T-helper 2 cell treated with Interferon-gamma antibody and Interleukin-4, amounts not matched to agents 100 ng/mL and 5 ng/mL, for 36 hours (primary cell): ENCODE measurements around the gene CGB2. TPM values are rescaled to one million over a fixed set of nuclear protein-coding genes. Genes with fewer than 3 reads are reported as not detected.
"Not testable (repeated sequence)": the region's sequence is repeated elsewhere in the genome, so short reads cannot be mapped to it uniquely, and the experiment has no call there.

Experiments
- intact Hi-C: fragments of 100-400 bp; cut with micrococcal nuclease; formaldehyde crosslinking; loops from one replicate; pipeline ENCODE4 v1.15.1; 2023
- total RNA-seq: library from RNA; stranded (reverse); gene quantifications from 2 replicates; pipeline ENCODE4 v1.2.3, GENCODE V29; 2022

CGB2 gene
- total RNA-seq, 1 donor from 2014 or later = not detected

- intact Hi-C loops = no loop called here
Observed at GRCh38 chr19:49064768-49065611, 33.3 kb downstream of the CGB2 start, which contains the start of gene NTF4. Gene NTF4, minus strand, starts transcription at chr19:49064818. Its CDS starts 2,821 bp downstream, at chr19:49061997.

DNA sequence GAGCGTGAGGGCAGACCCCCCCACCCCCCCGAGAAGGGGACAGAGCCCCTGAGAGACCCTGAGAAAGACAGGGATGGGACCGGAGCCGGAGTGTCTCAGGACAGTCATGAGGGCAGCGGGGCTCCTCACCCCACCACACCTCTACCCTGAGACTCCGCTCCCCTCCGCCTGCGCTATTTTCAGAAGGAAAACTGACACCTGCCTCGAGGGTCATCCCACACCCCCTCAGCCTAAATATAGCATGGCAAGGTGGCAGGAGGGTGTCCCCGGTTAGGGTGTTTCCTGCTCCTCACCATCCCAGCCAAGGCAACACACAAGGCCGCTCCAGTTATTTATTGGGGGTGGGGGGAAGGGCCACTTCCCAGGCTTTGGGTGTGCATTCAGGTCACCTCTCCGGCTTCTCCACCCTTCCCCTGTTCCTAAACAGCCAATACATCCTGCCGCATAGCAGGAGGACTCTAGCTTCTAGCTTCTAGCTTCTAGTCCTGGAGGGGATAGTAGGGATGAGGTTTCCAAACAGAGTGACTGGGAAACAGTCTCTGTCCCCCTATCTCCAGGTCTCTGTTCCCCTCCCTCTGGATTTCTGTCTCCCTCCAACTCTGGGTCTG lies 34.3 kb downstream of the CGB2 start:
- intact Hi-C loops = no loop called here

DNA sequence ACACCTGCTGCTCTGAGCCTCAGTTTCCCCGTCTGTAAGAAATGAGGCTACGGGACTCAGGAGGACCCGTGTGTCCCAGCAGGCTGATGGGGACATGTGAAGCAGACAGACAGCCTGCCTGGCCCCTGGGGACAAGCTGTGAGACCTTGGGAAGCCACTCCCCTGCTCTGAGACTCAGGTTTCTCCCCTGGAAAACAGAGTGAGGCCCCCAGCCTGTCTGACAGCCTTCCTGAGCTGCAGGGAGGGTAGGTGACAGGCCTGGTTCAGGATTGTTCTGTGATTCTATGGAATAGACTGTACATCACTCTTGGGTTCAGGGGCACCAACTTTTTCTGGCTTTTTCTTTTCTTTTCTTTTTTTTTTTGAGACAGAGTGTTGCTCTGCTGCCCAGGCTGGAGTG lies 35.9 kb downstream of the CGB2 start:
- intact Hi-C loops = no loop called here

DNA sequence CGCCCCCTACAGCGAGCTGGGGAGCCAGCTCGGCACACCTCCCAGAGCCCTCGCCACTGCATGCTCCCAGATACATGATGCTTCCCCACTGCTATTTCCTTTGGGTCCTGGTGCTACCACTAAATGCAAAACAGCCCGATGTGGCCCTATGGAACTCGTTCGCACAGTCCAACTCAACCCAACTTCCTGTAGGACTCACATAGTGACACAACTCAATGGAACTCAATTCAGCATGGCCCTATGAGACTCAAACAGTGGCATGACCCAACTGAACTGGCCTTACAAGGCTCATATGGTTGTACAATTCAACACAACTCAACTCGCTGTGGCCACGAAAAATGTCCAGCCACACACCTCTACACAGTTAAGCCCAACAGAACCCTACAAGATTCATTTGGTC lies 37.3 kb downstream of the CGB2 start:
- intact Hi-C loops = no loop called here

DNA sequence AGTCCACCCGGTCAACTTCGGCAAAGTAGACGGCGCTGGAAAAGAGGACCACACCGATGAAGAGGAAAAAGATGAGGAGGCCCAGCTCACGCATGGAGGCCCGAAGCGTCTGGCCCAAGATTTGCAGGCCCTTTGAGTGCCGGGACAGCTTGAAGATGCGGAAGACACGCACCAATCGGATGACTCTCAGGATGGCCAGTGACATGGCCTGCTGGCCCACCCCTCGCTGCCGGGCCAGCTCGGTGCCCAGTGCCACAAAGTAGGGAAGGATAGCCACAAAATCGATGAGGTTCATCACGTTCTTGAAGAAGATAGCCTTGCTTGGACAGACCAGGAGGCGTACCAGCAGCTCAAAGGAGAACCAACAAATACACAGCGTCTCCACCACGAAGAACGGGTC lies 38.7 kb downstream of the CGB2 start:
- intact Hi-C loops = no loop called here

DNA sequence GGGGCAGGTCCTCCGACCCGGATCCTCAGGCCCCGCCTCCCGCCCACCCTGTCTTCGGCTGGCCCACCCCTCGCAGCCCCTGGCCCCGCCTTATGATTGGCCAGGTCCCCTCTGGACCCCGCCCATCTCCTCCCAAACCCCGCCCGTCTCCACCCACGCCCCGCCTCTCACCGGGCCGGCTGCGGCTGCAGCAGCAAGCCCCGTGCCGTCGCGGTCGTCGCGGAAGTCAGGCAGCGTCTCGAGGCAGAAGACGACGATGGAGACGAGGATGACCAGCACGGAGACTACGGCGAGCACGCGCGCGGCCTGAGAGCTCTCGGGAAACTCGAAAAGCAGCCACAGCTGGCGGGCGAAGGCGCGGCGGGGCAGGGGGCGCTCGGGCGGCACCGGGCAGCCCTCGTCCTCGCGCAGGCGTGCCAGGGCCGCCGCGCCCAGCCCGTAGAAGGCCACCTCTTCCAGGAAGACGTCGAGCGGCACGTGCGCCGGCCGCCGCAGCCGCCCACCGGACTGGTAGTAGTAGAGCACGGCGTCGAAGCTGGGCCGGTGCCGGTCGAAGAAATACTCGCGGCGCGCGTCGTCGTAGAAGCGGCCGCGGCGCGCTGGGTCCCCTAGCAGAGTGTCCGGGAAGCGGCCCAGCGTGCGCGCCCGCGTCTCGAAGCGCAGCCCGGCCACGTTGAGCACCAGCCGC lies 40.3 kb downstream of the CGB2 start:
- intact Hi-C loops = no loop called here

DNA sequence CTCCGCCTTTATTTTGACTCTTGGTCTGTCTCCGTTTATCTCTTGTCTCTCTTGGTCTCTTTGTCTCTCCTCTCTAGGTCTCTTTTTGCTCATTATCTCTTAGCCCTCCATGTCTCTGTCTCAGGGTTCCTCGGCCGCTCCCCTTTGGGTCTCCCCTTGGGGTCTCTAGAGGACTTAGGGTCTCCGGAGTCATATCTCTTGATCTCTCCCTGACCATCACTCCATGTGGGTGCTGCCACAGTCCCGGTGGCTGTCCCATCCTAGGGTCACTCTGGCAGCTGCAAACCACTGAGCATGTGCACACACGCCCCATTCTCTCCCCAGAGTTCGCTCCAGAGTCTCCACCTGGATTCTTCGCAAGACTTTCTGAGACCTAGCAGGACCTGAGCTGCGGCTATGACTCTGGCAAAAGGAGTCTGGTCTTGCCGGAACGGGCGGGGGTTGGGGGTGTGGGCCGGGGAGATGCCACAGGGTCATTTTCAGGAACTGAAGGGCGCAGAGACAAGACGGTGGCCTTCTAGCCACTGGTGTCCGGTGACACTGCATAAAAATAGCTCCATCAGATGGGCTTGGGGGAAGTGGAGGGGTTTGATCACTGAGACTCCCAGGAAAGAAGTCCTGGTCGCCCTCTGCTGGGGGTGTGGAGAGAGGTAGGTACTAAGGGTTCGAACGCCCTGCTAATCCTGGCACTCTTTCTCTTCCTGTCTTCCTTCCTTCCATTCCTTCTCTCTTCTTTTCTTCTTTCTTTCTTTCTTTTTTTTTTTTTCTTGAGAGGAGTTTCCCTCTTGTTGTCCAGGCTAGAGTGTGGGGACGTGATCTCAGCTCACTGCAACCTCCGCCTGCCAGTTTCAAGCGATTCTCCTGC lies 42.1 kb downstream of the CGB2 start:
- intact Hi-C loops = no loop called here

GRCh38 chr19:49074869-49075268 lies 43.2 kb downstream of the CGB2 start:
- intact Hi-C loops = not testable (repeated sequence)

GRCh38 chr19:49080392-49080791 lies 48.7 kb downstream of the CGB2 start:
- intact Hi-C loops = no loop called here

DNA sequence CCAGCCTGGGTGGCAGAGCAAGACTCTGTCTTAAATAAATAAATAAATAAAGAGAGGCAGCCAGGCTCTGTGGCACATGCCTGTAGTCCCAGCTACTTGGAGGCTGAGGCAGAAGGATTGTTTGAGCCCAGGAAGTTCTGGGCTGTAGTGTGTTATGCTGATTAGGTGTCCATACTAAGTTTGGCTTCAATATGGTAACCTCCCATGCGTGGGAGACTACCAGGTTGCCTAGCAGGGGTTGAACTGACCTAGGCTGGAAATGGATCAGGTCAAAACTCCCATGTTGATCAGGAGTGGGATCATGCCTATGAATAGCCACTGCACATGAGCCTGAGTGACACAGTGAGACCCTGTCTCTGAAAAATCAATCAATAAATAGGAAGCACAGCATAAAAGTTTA lies 49.6 kb downstream of the CGB2 start:
- intact Hi-C loops = no loop called here

Other genes with a start within 250 kb of the CGB2 start
- 56.3 and 60.1 TPM in 2 replicates for gene BCAT2, start 220.9 kb upstream of the CGB2 start, total RNA-seq
- 0.36 and 0.59 TPM in 2 replicates for gene HSD17B14, start 195.4 kb upstream of the CGB2 start, total RNA-seq
- gene PLEKHA4, start 163.3 kb upstream of the CGB2 start, total RNA-seq = 1.4 and 1.8 TPM in 2 replicates
- 24.5 and 26.8 TPM in 2 replicates for gene PPP1R15A, start 159.5 kb upstream of the CGB2 start, total RNA-seq
- gene TULP2, start 133.1 kb upstream of the CGB2 start, total RNA-seq = not detected in 2 replicates
- gene NUCB1, start 131.6 kb upstream of the CGB2 start, total RNA-seq = 225 and 234 TPM in 2 replicates
- 0.52 and 0.75 TPM in 2 replicates for gene DHDH, start 98.2 kb upstream of the CGB2 start, total RNA-seq
- 326 and 330 TPM in 2 replicates for gene BAX, start 77.0 kb upstream of the CGB2 start, total RNA-seq
- 704 and 728 TPM in 2 replicates for gene FTL, start 66.6 kb upstream of the CGB2 start, total RNA-seq
- gene GYS1, start 38.6 kb upstream of the CGB2 start, total RNA-seq = 54.0 and 55.8 TPM in 2 replicates
- 105 and 108 TPM in 2 replicates for gene RUVBL2, start 38.0 kb upstream of the CGB2 start, total RNA-seq
- gene LHB, start 14.8 kb upstream of the CGB2 start, total RNA-seq = not detected in 2 replicates
- gene CGB3, start 7.6 kb upstream of the CGB2 start, total RNA-seq = not detected in 2 replicates
- gene CGB1, start 5.0 kb downstream of the CGB2 start, total RNA-seq = not detected in 2 replicates
- gene CGB5, start 12.0 kb downstream of the CGB2 start, total RNA-seq = not detected in 2 replicates
- not detected in 2 replicates for gene CGB8, start 17.2 kb downstream of the CGB2 start, total RNA-seq
- not detected in 2 replicates for gene CGB7, start 25.9 kb downstream of the CGB2 start, total RNA-seq
- not detected in 2 replicates for gene NTF4, start 32.9 kb downstream of the CGB2 start, total RNA-seq
- not detected in 2 replicates for gene KCNA7, start 40.8 kb downstream of the CGB2 start, total RNA-seq
- gene SNRNP70, start 53.6 kb downstream of the CGB2 start, total RNA-seq = 228 and 238 TPM in 2 replicates
- gene LIN7B, start 82.5 kb downstream of the CGB2 start, total RNA-seq = 2.8 and 4.2 TPM in 2 replicates
- 0.61 and 0.68 TPM in 2 replicates for gene C19orf73, start 87.3 kb downstream of the CGB2 start, total RNA-seq
- gene PPFIA3, start 87.7 kb downstream of the CGB2 start, total RNA-seq = 1.3 and 1.5 TPM in 2 replicates
- not detected in 2 replicates for gene HRC, start 123.5 kb downstream of the CGB2 start, total RNA-seq
- 0.43 and 1.1 TPM in 2 replicates for gene TRPM4, start 125.9 kb downstream of the CGB2 start, total RNA-seq